HG03565 (cell line): ENCODE measurements around the gene TOMM70.
"Not testable (repeated sequence)": the region's sequence is repeated elsewhere in the genome, so short reads cannot be mapped to it uniquely, and the experiment has no call there.

Experiments
- ATAC-seq: cut with Tn5 transposase; IDR thresholded peaks from one replicate; pipeline ENCODE4 v1.9.1; 2021; ENCODE audit warnings: mild to moderate bottlenecking, moderate library complexity; ENCODE audit not compliant: unreplicated experiment

The TOMM70 gene

GRCh38 chr3:100329800-100330489 lies 70.9 kb downstream of the TOMM70 start:
- no peak for ATAC-seq

- not testable (repeated sequence) for ATAC-seq
Observed at GRCh38 chr3:100327377-100327776, 73.5 kb downstream of the TOMM70 start.

- ATAC-seq, result no peak
Observed at GRCh38 chr3:100325827-100326226, 75.1 kb downstream of the TOMM70 start.

GRCh38 chr3:100324044-100324443 lies 76.8 kb downstream of the TOMM70 start:
- ATAC-seq, result no peak

GRCh38 chr3:100319951-100320350 lies 80.9 kb downstream of the TOMM70 start:
- ATAC-seq, result no peak

GRCh38 chr3:100317912-100318311 lies 83.0 kb downstream of the TOMM70 start:
- no peak for ATAC-seq

GRCh38 chr3:100316641-100317069 lies 84.2 kb downstream of the TOMM70 start:
- peak; percentile 61 for ATAC-seq
